Heart left ventricle (tissue), 13 donors: ENCODE measurements around the gene AVPI1.

Experiments
- POLR2A ChIP-seq, 2 donors: fragments of 450-650 bp; IDR thresholded peaks; one replicate each; pipeline ENCODE4 v1.6.1; 2017; ENCODE audit warnings: antibody characterized with exemption in 2 of 2, mild to moderate bottlenecking in 2 of 2, moderate library complexity in 2 of 2
- TF ChIP-seq, protein P1 (sequence below), 12 donors: fragments of 200-600 bp; sonication (generic) in 4 of 12; IDR thresholded peaks; one replicate each; pipeline versions ENCODE4 v1.5.0 to v1.8.0; 2018 to 2022; ENCODE audit warnings: antibody characterized with exemption in 12 of 12, mild to moderate bottlenecking in 5 of 12
- donor health status: ischemic (EF 13 %, LVEDD 7.1; RV severe dilation, severe dysfunction).
- donor health status: DM: no; HTN: yes; CAD: no.
- donor health status: DM: no; HTN: no; CAD: no.
- donor health status: ischemic (EF 25% LVEDD 6.9; RV normal size, moderate dysfunction).
- donor health status: ischemic (EF 25% LVEDD 5.7; RV mildly dilated, moderate dysfunction).
- donor health status: ischemic (EF 35%, LVEDD 5.7; RV mildly dilated, moderate dysfunction).
- donor health status: nonischemic (EF 11% LVEDD 7.7; RV severe dilation, severe dysfunction).
- donor health status: DM: yes; HTN: yes; CAD: no.
- donor health status: PGD.
- donor health status: ischemic (EF 29% LVEDD 5.4; RV normal size, mild dysfunction).
- donor health status: nonischemic (EF 23%, LVEDD 6.1; RV moderate dilation, normal function).

DNA sequence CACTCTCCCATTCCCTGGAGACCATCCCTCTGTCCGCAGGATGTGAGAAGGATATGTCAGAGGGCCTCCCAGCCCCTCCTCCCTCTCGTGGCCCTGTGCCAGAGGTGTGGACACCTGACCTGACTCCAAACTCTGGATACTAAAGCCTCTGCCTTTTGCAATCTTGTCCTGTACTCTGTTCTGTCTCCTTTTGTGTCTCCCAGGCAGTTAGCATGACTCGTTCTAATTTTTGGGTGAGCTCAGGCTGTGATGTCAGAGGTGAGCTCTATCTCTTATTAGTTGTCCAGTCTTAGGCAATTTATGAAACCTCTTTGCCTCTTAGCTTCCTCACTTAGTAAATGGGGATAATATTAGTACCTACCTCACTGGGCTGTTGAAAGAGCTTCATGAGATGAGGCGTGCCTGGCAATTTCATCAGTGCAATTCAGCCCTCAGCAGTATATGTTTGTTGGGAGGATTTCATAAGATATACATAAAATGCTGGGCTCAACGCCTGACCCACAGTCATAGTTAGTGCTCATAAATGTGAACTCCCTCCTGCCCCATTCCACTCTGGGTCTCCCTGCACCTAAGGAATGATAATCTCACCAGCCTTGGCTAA lies 37.4 kb upstream of the AVPI1 start:
- TF ChIP-seq, protein P1, sequence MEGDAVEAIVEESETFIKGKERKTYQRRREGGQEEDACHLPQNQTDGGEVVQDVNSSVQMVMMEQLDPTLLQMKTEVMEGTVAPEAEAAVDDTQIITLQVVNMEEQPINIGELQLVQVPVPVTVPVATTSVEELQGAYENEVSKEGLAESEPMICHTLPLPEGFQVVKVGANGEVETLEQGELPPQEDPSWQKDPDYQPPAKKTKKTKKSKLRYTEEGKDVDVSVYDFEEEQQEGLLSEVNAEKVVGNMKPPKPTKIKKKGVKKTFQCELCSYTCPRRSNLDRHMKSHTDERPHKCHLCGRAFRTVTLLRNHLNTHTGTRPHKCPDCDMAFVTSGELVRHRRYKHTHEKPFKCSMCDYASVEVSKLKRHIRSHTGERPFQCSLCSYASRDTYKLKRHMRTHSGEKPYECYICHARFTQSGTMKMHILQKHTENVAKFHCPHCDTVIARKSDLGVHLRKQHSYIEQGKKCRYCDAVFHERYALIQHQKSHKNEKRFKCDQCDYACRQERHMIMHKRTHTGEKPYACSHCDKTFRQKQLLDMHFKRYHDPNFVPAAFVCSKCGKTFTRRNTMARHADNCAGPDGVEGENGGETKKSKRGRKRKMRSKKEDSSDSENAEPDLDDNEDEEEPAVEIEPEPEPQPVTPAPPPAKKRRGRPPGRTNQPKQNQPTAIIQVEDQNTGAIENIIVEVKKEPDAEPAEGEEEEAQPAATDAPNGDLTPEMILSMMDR (IDR thresholded peaks at IDR 0.05), result no peak
- TF ChIP-seq POLR2A (IDR thresholded peaks at IDR 0.05), result no peak
